Measurements from ENCODE around the gene HAND2.

The HAND2 gene

GRCh38 chr4:173502282-173502681 is 27.7 kb downstream of the HAND2 start:
- DNase-seq (ENCODE audit: low spot score), result no peak

GRCh38 chr4:173501592-173502150 is 28.4 kb downstream of the HAND2 start:
- no peak for DNase-seq (ENCODE audit: low spot score)

- DNase-seq (ENCODE audit: low spot score), result no peak
Measured at GRCh38 chr4:173500841-173501591, 29.0 kb downstream of the HAND2 start.

GRCh38 chr4:173499658-173500535 is 30.1 kb downstream of the HAND2 start:
- no peak for DNase-seq (ENCODE audit: low spot score)

GRCh38 chr4:173498771-173499170 is 31.3 kb downstream of the HAND2 start:
- no peak for DNase-seq (ENCODE audit: low spot score)

GRCh38 chr4:173498023-173498422 is 32.0 kb downstream of the HAND2 start:
- no peak for DNase-seq (ENCODE audit: low spot score)

GRCh38 chr4:173494013-173494970 is 35.7 kb downstream of the HAND2 start:
- peak; percentile 76 for DNase-seq (ENCODE audit: low spot score)

- DNase-seq (ENCODE audit: low spot score), result no peak
Measured at GRCh38 chr4:173493041-173493440, 37.0 kb downstream of the HAND2 start.

GRCh38 chr4:173492315-173492714 is 37.7 kb downstream of the HAND2 start:
- no peak for DNase-seq (ENCODE audit: low spot score)

GRCh38 chr4:173490817-173491528 is 39.1 kb downstream of the HAND2 start:
- DNase-seq (ENCODE audit: low spot score), result no peak

GRCh38 chr4:173490256-173490655 is 39.8 kb downstream of the HAND2 start:
- DNase-seq (ENCODE audit: low spot score), result no peak

GRCh38 chr4:173489514-173489913 is 40.5 kb downstream of the HAND2 start:
- no peak for DNase-seq (ENCODE audit: low spot score)

- no peak for DNase-seq (ENCODE audit: low spot score)
Measured at GRCh38 chr4:173488656-173489055, 41.4 kb downstream of the HAND2 start.

GRCh38 chr4:173488074-173488473 is 42.0 kb downstream of the HAND2 start:
- no peak for DNase-seq (ENCODE audit: low spot score)

GRCh38 chr4:173486714-173487392 is 43.2 kb downstream of the HAND2 start:
- no peak for DNase-seq (ENCODE audit: low spot score)

GRCh38 chr4:173485164-173485563 is 44.9 kb downstream of the HAND2 start:
- DNase-seq (ENCODE audit: low spot score), result no peak

GRCh38 chr4:173482330-173482931 is 47.6 kb downstream of the HAND2 start:
- no peak for DNase-seq (ENCODE audit: low spot score)

GRCh38 chr4:173478913-173479283 is 51.1 kb downstream of the HAND2 start:
- no peak for DNase-seq (ENCODE audit: low spot score)

- no peak for DNase-seq (ENCODE audit: low spot score)
Measured at GRCh38 chr4:173478201-173478912, 51.7 kb downstream of the HAND2 start.
